Measurements from ENCODE around the gene MED20.

MED20 gene

GRCh38 chr6:41965429-41966213 lies 44.7 kb upstream of the MED20 start:
- Histone ChIP-seq H3K9ac (ENCODE audit: low read length) (peak overlapping the region; percentile 45), H3K4ac (ENCODE audit: low read depth, low read length) (no peak overlapping the region), H2AK5ac (ENCODE audit: low read length) (no peak overlapping the region), H3K4me2 (ENCODE audit: low read length) (no peak overlapping the region), H2BK15ac (replicated peaks; ENCODE audit: low read depth) (no peak overlapping the region), H4K5ac (ENCODE audit: low read length) (no peak overlapping the region), H2BK120ac (ENCODE audit: low read depth, low read length) (no peak overlapping the region), H2BK5ac (ENCODE audit: low read length) (no peak overlapping the region), H3K4me1 (ENCODE audit: control insufficient read depth, low read depth, low read length) (peaks cover 7% of the 10 kb centered on the region), H3K27ac (ENCODE audit: low read depth, low read length) (peak overlapping the region; percentile 59), H3K27me3 (ENCODE audit: insufficient read depth, low read length, poor library complexity) (no peaks in the 10 kb centered on the region), H3K4me3 (ENCODE audit: low read length) (no peak overlapping the region), H3K23ac (ENCODE audit: low read length) (no peak overlapping the region), H4K8ac (ENCODE audit: low read depth, low read length) (no peak overlapping the region), H3K79me2 (ENCODE audit: control insufficient read depth, insufficient read depth, low read length) (no peaks in the 10 kb centered on the region), H3K18ac (ENCODE audit: low read length) (peak overlapping the region; percentile 51), H3K79me1 (ENCODE audit: low read length) (no peaks in the 10 kb centered on the region), H3K36me3 (ENCODE audit: control insufficient read depth, insufficient read depth, low read length) (no peaks in the 10 kb centered on the region), H3K56ac (ENCODE audit: low read length) (peak overlapping the region; percentile 83)
- DNase-seq = peak; percentile 98
- no CpG with 5 or more reads among the region's 11 CpGs for WGBS (ENCODE audit: extremely low coverage, insufficient coverage, low lambda C conversion rate)

GRCh38 chr6:41964201-41964887 lies 43.4 kb upstream of the MED20 start:
- WGBS (ENCODE audit: extremely low coverage, insufficient coverage, low lambda C conversion rate) = no CpG with 5 or more reads among the region's 2 CpGs
- peak; percentile 30 for DNase-seq
- no peak overlapping the region for H4K5ac ChIP-seq (ENCODE audit: low read length)
- H3K27ac ChIP-seq (ENCODE audit: low read depth, low read length) = no peak overlapping the region
- no peak overlapping the region for H2BK5ac ChIP-seq (ENCODE audit: low read length)
- no peaks in the 10 kb centered on the region for H3K36me3 ChIP-seq (ENCODE audit: control insufficient read depth, insufficient read depth, low read length)
- no peak overlapping the region for H2BK120ac ChIP-seq (ENCODE audit: low read depth, low read length)
- H3K4me3 ChIP-seq (ENCODE audit: low read length) = no peak overlapping the region
- H3K4me1 ChIP-seq (ENCODE audit: control insufficient read depth, low read depth, low read length) = peaks cover 7% of the 10 kb centered on the region
- H4K8ac ChIP-seq (ENCODE audit: low read depth, low read length) = no peak overlapping the region
- no peak overlapping the region for H2BK15ac ChIP-seq (replicated peaks; ENCODE audit: low read depth)
- H3K23ac ChIP-seq (ENCODE audit: low read length) = no peak overlapping the region
- no peak overlapping the region for H2AK5ac ChIP-seq (ENCODE audit: low read length)
- peak overlapping the region; percentile 2 for H3K56ac ChIP-seq (ENCODE audit: low read length)
- no peak overlapping the region for H3K9ac ChIP-seq (ENCODE audit: low read length)
- H3K79me2 ChIP-seq (ENCODE audit: control insufficient read depth, insufficient read depth, low read length) = no peaks in the 10 kb centered on the region
- H3K27me3 ChIP-seq (ENCODE audit: insufficient read depth, low read length, poor library complexity) = no peaks in the 10 kb centered on the region
- H3K18ac ChIP-seq (ENCODE audit: low read length) = no peak overlapping the region
- no peaks in the 10 kb centered on the region for H3K79me1 ChIP-seq (ENCODE audit: low read length)
- no peak overlapping the region for H3K4me2 ChIP-seq (ENCODE audit: low read length)
- H3K4ac ChIP-seq (ENCODE audit: low read depth, low read length) = no peak overlapping the region

- DNase-seq = no peak
- Histone ChIP-seq H2BK15ac (replicated peaks; ENCODE audit: low read depth) (no peak overlapping the region), H2BK5ac (ENCODE audit: low read length) (no peak overlapping the region), H3K4ac (ENCODE audit: low read depth, low read length) (no peak overlapping the region), H3K36me3 (ENCODE audit: control insufficient read depth, insufficient read depth, low read length) (no peaks in the 10 kb centered on the region), H3K79me2 (ENCODE audit: control insufficient read depth, insufficient read depth, low read length) (no peaks in the 10 kb centered on the region), H2AK5ac (ENCODE audit: low read length) (no peak overlapping the region), H4K5ac (ENCODE audit: low read length) (no peak overlapping the region), H3K4me2 (ENCODE audit: low read length) (no peak overlapping the region), H4K8ac (ENCODE audit: low read depth, low read length) (no peak overlapping the region), H3K79me1 (ENCODE audit: low read length) (no peaks in the 10 kb centered on the region), H3K18ac (ENCODE audit: low read length) (no peak overlapping the region), H3K23ac (ENCODE audit: low read length) (no peak overlapping the region), H3K4me1 (ENCODE audit: control insufficient read depth, low read depth, low read length) (peaks cover 7% of the 10 kb centered on the region), H3K27me3 (ENCODE audit: insufficient read depth, low read length, poor library complexity) (no peaks in the 10 kb centered on the region), H3K27ac (ENCODE audit: low read depth, low read length) (no peak overlapping the region), H2BK120ac (ENCODE audit: low read depth, low read length) (no peak overlapping the region), H3K4me3 (ENCODE audit: low read length) (no peak overlapping the region), H3K9ac (ENCODE audit: low read length) (no peak overlapping the region), H3K56ac (ENCODE audit: low read length) (no peak overlapping the region)
- no CpG with 5 or more reads among the region's 1 CpG for WGBS (ENCODE audit: extremely low coverage, insufficient coverage, low lambda C conversion rate)
Measured at GRCh38 chr6:41963371-41963770, 42.4 kb upstream of the MED20 start.

- DNase-seq = no peak
- no peaks in the 10 kb centered on the region for H3K4me1 ChIP-seq (ENCODE audit: control insufficient read depth, low read depth, low read length)
- no CpG with 5 or more reads among the region's 4 CpGs for WGBS (ENCODE audit: extremely low coverage, insufficient coverage, low lambda C conversion rate)
- no peaks in the 10 kb centered on the region for H3K36me3 ChIP-seq (ENCODE audit: control insufficient read depth, insufficient read depth, low read length)
- no peak overlapping the region for H3K4ac ChIP-seq (ENCODE audit: low read depth, low read length)
- no peak overlapping the region for H4K5ac ChIP-seq (ENCODE audit: low read length)
- H3K23ac ChIP-seq (ENCODE audit: low read length) = no peak overlapping the region
- no peak overlapping the region for H4K8ac ChIP-seq (ENCODE audit: low read depth, low read length)
- H2AK5ac ChIP-seq (ENCODE audit: low read length) = no peak overlapping the region
- no peaks in the 10 kb centered on the region for H3K27me3 ChIP-seq (ENCODE audit: insufficient read depth, low read length, poor library complexity)
- H3K9ac ChIP-seq (ENCODE audit: low read length) = no peak overlapping the region
- no peak overlapping the region for H3K56ac ChIP-seq (ENCODE audit: low read length)
- H2BK15ac ChIP-seq (replicated peaks; ENCODE audit: low read depth) = no peak overlapping the region
- H3K18ac ChIP-seq (ENCODE audit: low read length) = no peak overlapping the region
- H2BK5ac ChIP-seq (ENCODE audit: low read length) = no peak overlapping the region
- H3K4me2 ChIP-seq (ENCODE audit: low read length) = no peak overlapping the region
- no peaks in the 10 kb centered on the region for H3K79me2 ChIP-seq (ENCODE audit: control insufficient read depth, insufficient read depth, low read length)
- H3K4me3 ChIP-seq (ENCODE audit: low read length) = no peak overlapping the region
- no peak overlapping the region for H2BK120ac ChIP-seq (ENCODE audit: low read depth, low read length)
- no peaks in the 10 kb centered on the region for H3K79me1 ChIP-seq (ENCODE audit: low read length)
- H3K27ac ChIP-seq (ENCODE audit: low read depth, low read length) = no peak overlapping the region
Measured at GRCh38 chr6:41960028-41960427, 39.1 kb upstream of the MED20 start.

GRCh38 chr6:41958022-41958856 lies 37.3 kb upstream of the MED20 start:
- H3K4me2 ChIP-seq (ENCODE audit: low read length) = no peak overlapping the region
- H3K4me1 ChIP-seq (ENCODE audit: control insufficient read depth, low read depth, low read length) = no peaks in the 10 kb centered on the region
- no peak overlapping the region for H3K27ac ChIP-seq (ENCODE audit: low read depth, low read length)
- no CpG with 5 or more reads among the region's 6 CpGs for WGBS (ENCODE audit: extremely low coverage, insufficient coverage, low lambda C conversion rate)
- DNase-seq = no peak
- no peaks in the 10 kb centered on the region for H3K27me3 ChIP-seq (ENCODE audit: insufficient read depth, low read length, poor library complexity)
- no peak overlapping the region for H2BK15ac ChIP-seq (replicated peaks; ENCODE audit: low read depth)
- H3K23ac ChIP-seq (ENCODE audit: low read length) = no peak overlapping the region
- no peak overlapping the region for H3K18ac ChIP-seq (ENCODE audit: low read length)
- no peaks in the 10 kb centered on the region for H3K36me3 ChIP-seq (ENCODE audit: control insufficient read depth, insufficient read depth, low read length)
- H3K79me1 ChIP-seq (ENCODE audit: low read length) = no peaks in the 10 kb centered on the region
- no peaks in the 10 kb centered on the region for H3K79me2 ChIP-seq (ENCODE audit: control insufficient read depth, insufficient read depth, low read length)
- no peak overlapping the region for H3K56ac ChIP-seq (ENCODE audit: low read length)
- H2BK5ac ChIP-seq (ENCODE audit: low read length) = no peak overlapping the region
- no peak overlapping the region for H2BK120ac ChIP-seq (ENCODE audit: low read depth, low read length)
- H3K9ac ChIP-seq (ENCODE audit: low read length) = no peak overlapping the region
- H2AK5ac ChIP-seq (ENCODE audit: low read length) = no peak overlapping the region
- H3K4ac ChIP-seq (ENCODE audit: low read depth, low read length) = no peak overlapping the region
- no peak overlapping the region for H4K8ac ChIP-seq (ENCODE audit: low read depth, low read length)
- H3K4me3 ChIP-seq (ENCODE audit: low read length) = no peak overlapping the region
- no peak overlapping the region for H4K5ac ChIP-seq (ENCODE audit: low read length)
